Keratinocyte (primary cell): ENCODE results near the gene BAG1. TPM values are rescaled to one million over a fixed set of nuclear protein-coding genes. Genes with fewer than 3 reads are reported as not detected.

Experiments used
- DNase-seq: peaks from one replicate; pipeline ENCODE4 v3.0.0-alpha.2; 2011; ENCODE audit warnings: low read depth, missing footprints, low spot score
- FAIRE-seq: peaks from 2 replicates; lab custom pipeline; 2011; peaks lifted over from hg19 to GRCh38; lab: Jason Lieb, UNC
- H2AFZ ChIP-seq: 2 replicates; pipeline ENCODE4 v1.6.0; 2012; ENCODE audit warnings: low read length, control low read depth, inconsistent platforms; ENCODE audit not compliant: control insufficient read depth
- H3K27ac ChIP-seq: 2 replicates; pipeline ENCODE4 v1.5.1; 2011; ENCODE audit warnings: low read length; ENCODE audit not compliant: control insufficient read depth, insufficient read depth
- H3K27me3 ChIP-seq: 3 replicates; pipeline ENCODE4 v1.6.0; 2011; ENCODE audit warnings: low read length; ENCODE audit not compliant: control insufficient read depth, insufficient read depth; ENCODE audit errors: extremely low read depth
- H3K36me3 ChIP-seq, 2 experiments: 2 replicates in 1 of 2; 3 replicates in 1 of 2; pipeline ENCODE4 v1.5.1; 2011; ENCODE audit warnings: low read length in 2 of 2, mild to moderate bottlenecking in 1 of 2; ENCODE audit not compliant: control insufficient read depth in 2 of 2, insufficient read depth in 2 of 2; ENCODE audit errors: extremely low read depth in 1 of 2
- H3K4me1 ChIP-seq: 3 replicates; pipeline ENCODE4 v1.5.1; 2011; ENCODE audit warnings: low read length; ENCODE audit not compliant: control insufficient read depth, insufficient read depth; ENCODE audit errors: extremely low read depth
- H3K4me2 ChIP-seq: 3 replicates; pipeline ENCODE4 v1.6.0; 2011; ENCODE audit warnings: low read depth, low read length; ENCODE audit not compliant: control insufficient read depth, insufficient read depth; ENCODE audit errors: extremely low read depth
- H3K4me3 ChIP-seq, 3 experiments: fragments of 200-600 bp in 1 of 3; sonication (generic) in 1 of 3; 2 replicates in 2 of 3; 3 replicates in 1 of 3; pipeline ENCODE4 v1.5.1; 2011 to 2016; ENCODE audit warnings: low read length in 3 of 3, mild to moderate bottlenecking in 3 of 3, control low read depth in 2 of 3, inconsistent platforms in 1 of 3, low read depth in 1 of 3, mixed read lengths in 1 of 3, mixed run types in 1 of 3, moderate library complexity in 1 of 3; ENCODE audit not compliant: control insufficient read depth in 2 of 3, insufficient read depth in 2 of 3; ENCODE audit errors: extremely low read depth in 1 of 3
- H3K79me2 ChIP-seq: 2 replicates; pipeline ENCODE4 v1.6.0; 2012; ENCODE audit warnings: low read length; ENCODE audit not compliant: control insufficient read depth, insufficient read depth
- H3K9ac ChIP-seq: 3 replicates; pipeline ENCODE4 v1.6.0; 2011; ENCODE audit warnings: low read length; ENCODE audit not compliant: control insufficient read depth, insufficient read depth; ENCODE audit errors: extremely low read depth
- H3K9me1 ChIP-seq: 3 replicates; pipeline ENCODE4 v1.6.0; 2011; ENCODE audit warnings: low read length; ENCODE audit not compliant: control insufficient read depth, insufficient read depth; ENCODE audit errors: extremely low read depth
- H3K9me3 ChIP-seq: 2 replicates; pipeline ENCODE4 v1.5.1; 2012; ENCODE audit warnings: low read depth, low read length; ENCODE audit not compliant: control insufficient read depth
- H4K20me1 ChIP-seq: 3 replicates; pipeline ENCODE4 v1.6.0; 2011; ENCODE audit warnings: low read length; ENCODE audit not compliant: control insufficient read depth, insufficient read depth; ENCODE audit errors: extremely low read depth
- dilution Hi-C: fragments of 300-500 bp; cut with MboI; formaldehyde crosslinking; loops from one replicate; pipeline ENCODE4 v1.7.0; 2020; ENCODE audit warnings: low sequenced_read_pairs; ENCODE audit not compliant: extremely low pct_ligation_motif_present
- polyA plus RNA-seq, 5 experiments: library from polyadenylated mRNA; depleted of rRNA in 3 of 5; stranded (reverse) in 3 of 5; stranded (forward) in 1 of 5; unstranded in 1 of 5; fragments of >200 nt; gene quantifications; 1 replicate in 1 of 5; 2 replicates in 3 of 5; 3 replicates in 1 of 5; pipeline versions ENCODE4 v1.2.1 to v1.2.3, GENCODE V29; 2011 to 2012; ENCODE audit warnings: missing spikeins in 2 of 5, low read depth in 1 of 5, low replicate concordance in 1 of 5
- TF ChIP-seq, protein P1 (sequence below), 3 experiments: IDR thresholded peaks in 1 of 3; conservative IDR thresholded peaks in 1 of 3; optimal IDR thresholded peaks in 1 of 3; 2 replicates in 2 of 3; 3 replicates in 1 of 3; pipeline versions ENCODE3 to v1.5.1; 2011; ENCODE audit warnings: low read length in 3 of 3, mild to moderate bottlenecking in 3 of 3, moderate library complexity in 2 of 3, control low read depth in 1 of 3, inconsistent platforms in 1 of 3; ENCODE audit not compliant: insufficient read depth in 2 of 3; ENCODE audit errors: extremely low read depth in 1 of 3

BAG1 gene
- polyA plus RNA-seq, 1 donor (not counting 4 experiments of a cell fraction or from before 2014, with no cell fraction given), result 30.1 TPM

DNA sequence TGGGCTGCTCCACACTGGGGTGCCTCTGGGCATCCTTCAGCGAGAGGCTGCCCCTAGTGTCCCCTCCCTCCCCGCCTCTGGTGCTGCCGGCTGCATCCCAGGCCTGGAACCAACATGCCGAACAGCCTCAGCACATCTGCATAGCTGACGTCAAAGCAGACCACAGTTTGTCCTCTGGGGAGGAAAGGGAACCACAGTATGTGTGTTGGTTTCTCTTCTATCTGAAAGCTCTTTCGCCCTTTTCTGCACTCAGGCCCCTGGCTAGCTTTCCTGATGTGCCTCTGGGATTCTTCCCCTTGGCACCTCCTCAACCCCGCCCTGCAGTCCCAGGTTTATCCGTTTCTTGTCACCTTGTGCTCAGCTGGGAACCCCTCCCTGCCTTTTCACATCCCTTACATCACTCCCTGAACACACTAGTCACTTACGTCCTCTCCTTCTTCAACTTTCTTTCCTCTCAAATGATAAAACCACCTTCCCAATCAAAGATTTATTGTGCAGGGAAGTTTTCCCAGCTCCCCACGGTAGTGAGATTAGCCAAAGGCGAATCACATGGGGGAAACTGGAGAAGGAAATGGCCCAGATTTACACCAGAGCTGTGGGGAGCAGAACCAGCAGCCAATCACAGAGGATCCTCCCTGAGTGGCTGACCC lies 61.8 kb downstream of the BAG1 start:
- DNase-seq (no peak), FAIRE-seq (no peak)
- peak overlapping the region; percentile 58 for H2AFZ ChIP-seq
- H3K9me1 ChIP-seq, result no peaks in the 10 kb centered on the region
- H3K9ac ChIP-seq, result no peak overlapping the region
- no peaks in the 10 kb centered on the region for H3K27me3 ChIP-seq
- H3K4me1 ChIP-seq, result peaks cover 24% of the 10 kb centered on the region
- dilution Hi-C loops, result no loop called here
- peak overlapping the region; percentile 7 for H3K27ac ChIP-seq
- H4K20me1 ChIP-seq, result no peaks in the 10 kb centered on the region
- H3K4me3 ChIP-seq, result no peak overlapping the region
- TF ChIP-seq, protein P1, sequence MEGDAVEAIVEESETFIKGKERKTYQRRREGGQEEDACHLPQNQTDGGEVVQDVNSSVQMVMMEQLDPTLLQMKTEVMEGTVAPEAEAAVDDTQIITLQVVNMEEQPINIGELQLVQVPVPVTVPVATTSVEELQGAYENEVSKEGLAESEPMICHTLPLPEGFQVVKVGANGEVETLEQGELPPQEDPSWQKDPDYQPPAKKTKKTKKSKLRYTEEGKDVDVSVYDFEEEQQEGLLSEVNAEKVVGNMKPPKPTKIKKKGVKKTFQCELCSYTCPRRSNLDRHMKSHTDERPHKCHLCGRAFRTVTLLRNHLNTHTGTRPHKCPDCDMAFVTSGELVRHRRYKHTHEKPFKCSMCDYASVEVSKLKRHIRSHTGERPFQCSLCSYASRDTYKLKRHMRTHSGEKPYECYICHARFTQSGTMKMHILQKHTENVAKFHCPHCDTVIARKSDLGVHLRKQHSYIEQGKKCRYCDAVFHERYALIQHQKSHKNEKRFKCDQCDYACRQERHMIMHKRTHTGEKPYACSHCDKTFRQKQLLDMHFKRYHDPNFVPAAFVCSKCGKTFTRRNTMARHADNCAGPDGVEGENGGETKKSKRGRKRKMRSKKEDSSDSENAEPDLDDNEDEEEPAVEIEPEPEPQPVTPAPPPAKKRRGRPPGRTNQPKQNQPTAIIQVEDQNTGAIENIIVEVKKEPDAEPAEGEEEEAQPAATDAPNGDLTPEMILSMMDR (optimal IDR thresholded peaks at IDR 0.05 in 1 of 3, IDR thresholded peaks at IDR 0.05 in 1 of 3, conservative IDR thresholded peaks at IDR 0.05 in 1 of 3; ENCODE audit: extremely low read depth in 1 of 3, insufficient read depth in 2 of 3, low read length in 3 of 3), result no peak
- no peaks in the 10 kb centered on the region for H3K36me3 ChIP-seq
- H3K4me2 ChIP-seq, result no peak overlapping the region
- no peaks in the 10 kb centered on the region for H3K9me3 ChIP-seq
- H3K79me2 ChIP-seq, result no peaks in the 10 kb centered on the region

Other genes with a start within 250 kb of the BAG1 start
- 106 to 169 TPM (median 118 TPM) in 3 replicates for gene DNAJA1, start 239.4 kb downstream of the BAG1 start, polyA plus RNA-seq
- gene SMU1, start 188.0 kb downstream of the BAG1 start, polyA plus RNA-seq, result 15.3 to 20.3 TPM (median 16.1 TPM) in 3 replicates
- 54.3 to 82.9 TPM (median 55.1 TPM) in 3 replicates for gene B4GALT1, start 97.4 kb downstream of the BAG1 start, polyA plus RNA-seq
- gene SPINK4, start 24.5 kb downstream of the BAG1 start, polyA plus RNA-seq, result 0.85 TPM in 1 of 3 replicates, not detected in the others
- gene CHMP5, start 341 bp upstream of the BAG1 start, polyA plus RNA-seq, result 80.0 to 132 TPM (median 82.7 TPM) in 3 replicates
- 24.2 to 28.8 TPM (median 28.1 TPM) in 3 replicates for gene NFX1, start 25.8 kb upstream of the BAG1 start, polyA plus RNA-seq
- not detected in 3 replicates for gene AQP7, start 137.9 kb upstream of the BAG1 start, polyA plus RNA-seq
- 139 to 239 TPM (median 215 TPM) in 3 replicates for gene AQP3, start 182.9 kb upstream of the BAG1 start, polyA plus RNA-seq
- 51.8 to 93.3 TPM (median 63.6 TPM) in 3 replicates for gene NOL6, start 209.2 kb upstream of the BAG1 start, polyA plus RNA-seq